ENCODE results near the gene TRIM47. TPM values are rescaled to one million over a fixed set of nuclear protein-coding genes. Genes with fewer than 3 reads are reported as not detected.

Gene TRIM47
- total RNA-seq, 4 donors from 2014 or later: 33.2 to 62.5 (median 41.5) TPM

- intact Hi-C loops (cut with DNase I; ENCODE audit: low total_unique reads): no loop called here
- peak in 1 of 2 donors; percentile 87 for DNase-seq (ENCODE audit: low spot score in 2 of 2)
- 14 to 16% methylated on average over 27 to 28 of the region's 28 CpGs for WGBS, 2 donors
- peak overlapping the region; percentile 64 for H3K4me3 ChIP-seq (ENCODE audit: low read depth, poor library complexity, severe bottlenecking)
- peak in 1 of 3 donors; percentile 13 for TF ChIP-seq CTCF (IDR thresholded peaks at IDR 0.05)
- no peak for TF ChIP-seq POLR2A (IDR thresholded peaks at IDR 0.05)
These were observed 17.2 kb upstream of the TRIM47 start for GRCh38 chr17:75895370-75896155.

DNA sequence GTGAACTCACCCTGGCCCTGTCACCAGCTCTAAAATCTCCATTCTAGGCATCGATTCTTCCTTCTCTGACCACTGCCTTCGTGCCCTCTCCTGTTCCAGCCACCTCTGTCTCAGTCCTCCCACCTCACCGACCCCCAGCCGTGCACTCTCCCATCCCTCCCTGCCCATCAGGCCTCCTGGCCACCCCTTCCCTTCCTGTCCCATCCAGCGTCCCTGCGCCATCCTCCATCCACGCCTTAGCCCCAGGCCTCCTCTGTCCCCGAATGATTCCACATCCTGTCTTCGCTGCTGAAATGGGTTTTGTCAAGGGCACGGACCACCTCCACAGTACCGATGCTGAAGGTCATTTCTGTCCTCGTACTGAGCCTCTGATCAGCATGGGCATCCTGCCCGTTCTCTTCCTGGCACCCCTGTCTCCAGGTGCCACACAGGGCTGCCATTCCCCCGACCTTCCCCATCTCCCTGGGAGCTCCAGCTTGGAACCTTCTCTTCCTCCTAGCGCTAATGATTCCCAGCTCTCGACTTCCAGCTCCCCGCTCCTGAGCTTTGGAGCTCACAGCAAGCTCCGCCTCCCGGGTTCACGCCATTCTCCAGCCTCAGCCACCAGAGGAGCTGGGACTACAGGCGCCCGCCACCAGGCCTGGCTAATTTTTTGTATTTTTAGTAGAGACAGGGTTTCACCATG is 15.8 kb upstream of the TRIM47 start:
- intact Hi-C loops (cut with DNase I; ENCODE audit: low total_unique reads): no loop called here
- H3K4me3 ChIP-seq (ENCODE audit: low read depth, poor library complexity, severe bottlenecking): no peak overlapping the region
- 61 to 64% methylated on average over 22 of the region's 22 CpGs for WGBS, 2 donors
- DNase-seq (ENCODE audit: low spot score in 2 of 2): peak in 1 of 2 donors; percentile 79
- TF ChIP-seq POLR2A (IDR thresholded peaks at IDR 0.05): no peak
- no peak for TF ChIP-seq CTCF (IDR thresholded peaks at IDR 0.05)

DNA sequence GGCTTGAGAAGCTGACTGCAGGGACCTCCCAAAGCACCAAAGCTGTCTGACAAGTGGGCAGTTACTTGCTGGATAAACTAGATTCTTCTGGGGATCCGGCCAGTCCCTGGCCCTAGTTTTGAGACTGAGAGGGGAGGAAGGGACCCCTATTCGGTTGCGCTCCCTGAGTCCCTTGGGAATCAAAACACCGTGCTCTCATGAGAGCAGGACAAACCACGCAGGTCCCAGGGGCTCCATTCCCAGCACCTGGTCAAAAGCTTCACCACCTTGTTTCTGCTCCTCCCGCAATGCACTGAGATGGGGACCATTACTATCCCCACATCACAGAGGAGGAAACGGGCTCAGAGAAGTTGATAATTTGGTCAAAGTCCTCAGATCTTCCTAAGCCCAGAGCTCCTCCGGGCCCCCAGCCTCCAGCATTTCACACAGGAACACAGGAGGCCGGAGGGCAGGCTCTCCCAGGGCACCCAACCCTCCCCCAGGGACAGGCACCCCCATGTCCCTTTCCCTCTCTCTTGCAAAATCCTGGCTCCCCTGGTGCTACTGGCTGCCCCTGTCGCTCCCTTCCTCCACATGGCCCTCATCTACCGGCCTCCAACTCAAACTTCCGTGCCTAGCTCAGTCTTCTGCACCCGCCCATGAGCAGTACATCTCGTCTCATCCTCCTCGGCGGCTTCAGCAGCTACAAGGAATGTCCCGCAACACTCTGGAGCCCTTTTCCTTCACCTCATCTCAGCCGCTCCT is 15.1 kb upstream of the TRIM47 start:
- H3K4me3 ChIP-seq (ENCODE audit: low read depth, poor library complexity, severe bottlenecking): no peak overlapping the region
- DNase-seq (ENCODE audit: low spot score in 2 of 2): no peak
- intact Hi-C loops (cut with DNase I; ENCODE audit: low total_unique reads): no loop called here
- TF ChIP-seq POLR2A (IDR thresholded peaks at IDR 0.05) (no peak), CTCF (IDR thresholded peaks at IDR 0.05) (no peak)
- 88% methylated on average over 18 of the region's 18 CpGs for WGBS, 2 donors

- no peak for TF ChIP-seq CTCF (IDR thresholded peaks at IDR 0.05)
- no peak for TF ChIP-seq POLR2A (IDR thresholded peaks at IDR 0.05)
- WGBS, 2 donors: 86 to 87% methylated on average over 8 to 12 of the region's 16 CpGs
- no peak for DNase-seq (ENCODE audit: low spot score in 2 of 2)
- intact Hi-C loops (cut with DNase I; ENCODE audit: low total_unique reads): no loop called here
- H3K4me3 ChIP-seq (ENCODE audit: low read depth, poor library complexity, severe bottlenecking): no peak overlapping the region
These were observed 14.3 kb upstream of the TRIM47 start for GRCh38 chr17:75892556-75893224.

All from lower leg skin (tissue), 4 donors.